GM12801 (cell line): ENCODE results near the gene UGT1A3.

Experiments
- CTCF ChIP-seq: IDR thresholded peaks from one replicate; pipeline ENCODE4 v1.5.1; 2011; ENCODE audit warnings: control low read depth; ENCODE audit not compliant: insufficient read length; ENCODE audit errors: extremely low read depth

Gene UGT1A3

GRCh38 chr2:233818639-233819621 lies 90.1 kb downstream of the UGT1A3 start:
- TF ChIP-seq CTCF, result no peak

GRCh38 chr2:233819884-233820773 lies 91.3 kb downstream of the UGT1A3 start:
- TF ChIP-seq CTCF, result no peak

GRCh38 chr2:233820774-233821105 lies 91.9 kb downstream of the UGT1A3 start:
- no peak for TF ChIP-seq CTCF

- no peak for TF ChIP-seq CTCF
Measured at GRCh38 chr2:233821196-233821595, 92.4 kb downstream of the UGT1A3 start.

GRCh38 chr2:233821709-233822100 lies 92.9 kb downstream of the UGT1A3 start:
- TF ChIP-seq CTCF, result no peak

- no peak for TF ChIP-seq CTCF
Measured at GRCh38 chr2:233822101-233822771, 93.4 kb downstream of the UGT1A3 start.
